Activated CD4-positive, alpha-beta T cell treated with anti-CD3 and anti-CD28 coated beads, Interleukin-2, amount 10 ng/mL, durations not matched to agents 7 days and 5 days (primary cell): ENCODE data around the gene KMT5C. TPM values are rescaled to one million over a fixed set of nuclear protein-coding genes. Genes with fewer than 3 reads are reported as not detected.
A peak's percentile ranks its signal among the peaks of the same experiment; 100 is the strongest.

Experiments used
- CTCF ChIA-PET: fragments of 350-600 bp; sonication (Branson Sonifier 250); formaldehyde crosslinking; loops from one replicate; lab custom pipeline; 2021; ENCODE audit warnings: antibody characterized with exemption; lab: Charles Lee
- POLR2A ChIA-PET: fragments of 350-600 bp; sonication (Branson Sonifier 250); formaldehyde crosslinking; loops from one replicate; lab custom pipeline; 2021; ENCODE audit warnings: antibody characterized with exemption; lab: Charles Lee
- DNase-seq: peaks from one replicate; pipeline ENCODE4 v3.0.0-alpha.2; 2020
- H3K27ac Mint-ChIP-seq: one replicate; pipeline ENCODE4 v1.8.0; 2021; ENCODE audit warnings: mild to moderate bottlenecking, moderate library complexity, mixed read lengths
- H3K27me3 Mint-ChIP-seq: one replicate; pipeline ENCODE4 v1.8.0; 2021; ENCODE audit warnings: mixed read lengths
- H3K36me3 Mint-ChIP-seq: one replicate; pipeline ENCODE4 v1.8.0; 2021; ENCODE audit warnings: low read depth, mixed read lengths
- H3K4me1 Mint-ChIP-seq: one replicate; pipeline ENCODE4 v1.8.0; 2021; ENCODE audit warnings: mixed read lengths
- H3K4me3 Mint-ChIP-seq: one replicate; pipeline ENCODE4 v1.8.0; 2021; ENCODE audit warnings: mild to moderate bottlenecking, moderate library complexity, mixed read lengths
- H3K9me3 Mint-ChIP-seq: one replicate; pipeline ENCODE4 v1.8.0; 2021; ENCODE audit warnings: mixed read lengths
- total RNA-seq, 2 experiments: library from RNA; stranded (reverse); gene quantifications; one replicate each; pipeline ENCODE4 v1.2.3, GENCODE V29; 2021

KMT5C gene
- total RNA-seq, result 10 to 100 TPM; 21.7 to 28.3 TPM

DNA sequence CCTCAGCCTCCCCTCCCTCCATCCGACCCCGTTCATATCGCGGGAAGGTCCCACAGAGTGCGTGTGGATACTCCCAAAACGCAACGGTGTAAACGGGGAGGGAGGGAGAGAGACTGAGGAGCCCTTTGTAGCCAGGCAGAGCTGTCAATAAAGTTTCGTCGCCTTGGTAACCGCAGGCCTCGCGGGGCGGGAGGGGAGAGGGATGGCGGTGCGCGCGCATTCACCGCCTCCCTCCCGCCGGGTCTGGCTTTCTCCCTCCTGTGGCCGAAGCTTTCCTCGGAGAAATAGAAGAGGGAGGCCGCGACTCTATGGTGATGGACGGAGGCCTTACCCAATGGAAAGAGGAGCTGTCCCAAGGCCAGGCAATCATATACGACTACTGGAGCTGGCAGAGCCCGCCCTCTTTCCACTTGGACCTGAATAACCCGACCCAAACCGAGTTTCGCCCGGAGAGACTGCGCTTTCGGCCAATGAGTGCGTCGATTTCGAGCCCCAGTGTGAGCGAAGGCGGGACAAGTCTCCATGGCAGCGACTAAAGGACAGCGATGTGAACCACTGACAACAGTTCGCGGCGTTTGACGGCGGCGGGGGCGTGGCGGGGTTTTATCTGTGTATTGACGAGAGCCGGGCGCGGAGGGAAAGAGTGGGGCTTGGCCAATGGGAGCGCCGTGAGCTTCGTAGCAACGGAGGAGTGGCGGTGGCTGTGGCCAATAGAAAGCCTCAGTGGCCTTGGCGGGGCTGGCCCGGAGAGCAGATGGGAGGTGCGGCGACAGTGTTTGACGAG lies at the start of gene KMT5C:
KMT5C (plus strand) TSS at position 772 of the 784 bp plus-strand sequence. CDS start 2,061 bp downstream, outside the sequence.
- POLR2A ChIA-PET, result interaction anchor here (0.5 to 1.1 kb wide), 8 partner anchors 10 to 1202 kb away, joined by 3 to 4 read pairs (median 3); partner anchors contain the start of genes CNOT3 and UBE2S
- Mint-ChIP-seq H3K27me3 (peaks cover 10% of the 10 kb centered on the region), H3K36me3 (peaks cover 2% of the 10 kb centered on the region), H3K4me3 (peak within 1 kb of the TSS; percentile 90), H3K27ac (peak within 1 kb of the TSS; percentile 96), H3K9me3 (no peaks in the 10 kb centered on the region), H3K4me1 (peaks cover 22% of the 10 kb centered on the region)
- DNase-seq, result peak; percentile 100
- CTCF ChIA-PET, result interaction anchor here (0.6 to 1.5 kb wide), 13 partner anchors 9 to 137 kb away, joined by 3 to 9 read pairs (median 4); partner anchors contain the start of genes TMEM150B and UBE2S

DNA sequence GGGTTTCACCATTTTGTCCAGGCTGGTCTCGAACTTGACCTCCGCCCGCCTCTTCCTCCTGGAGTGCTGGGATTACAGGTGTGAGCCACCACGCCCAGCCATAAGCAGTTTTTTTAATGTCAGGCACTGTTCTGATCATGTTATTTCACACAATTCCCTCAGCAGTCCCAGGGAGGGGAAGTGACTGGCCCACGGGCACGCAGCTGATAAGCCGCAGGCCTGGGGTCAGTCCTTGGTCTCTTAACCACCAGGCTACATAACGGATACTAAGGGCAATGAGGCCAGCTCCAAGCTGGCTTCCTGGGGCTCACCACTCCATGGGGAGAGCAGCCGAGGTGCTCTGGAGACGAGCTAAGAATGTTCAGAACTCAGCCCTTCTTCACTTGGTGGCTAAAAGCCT lies 42.4 kb upstream of the KMT5C start:
- H3K36me3 Mint-ChIP-seq, result no peaks in the 10 kb centered on the region
- POLR2A ChIA-PET, result no interaction called here
- H3K27me3 Mint-ChIP-seq, result peaks cover 3% of the 10 kb centered on the region

DNA sequence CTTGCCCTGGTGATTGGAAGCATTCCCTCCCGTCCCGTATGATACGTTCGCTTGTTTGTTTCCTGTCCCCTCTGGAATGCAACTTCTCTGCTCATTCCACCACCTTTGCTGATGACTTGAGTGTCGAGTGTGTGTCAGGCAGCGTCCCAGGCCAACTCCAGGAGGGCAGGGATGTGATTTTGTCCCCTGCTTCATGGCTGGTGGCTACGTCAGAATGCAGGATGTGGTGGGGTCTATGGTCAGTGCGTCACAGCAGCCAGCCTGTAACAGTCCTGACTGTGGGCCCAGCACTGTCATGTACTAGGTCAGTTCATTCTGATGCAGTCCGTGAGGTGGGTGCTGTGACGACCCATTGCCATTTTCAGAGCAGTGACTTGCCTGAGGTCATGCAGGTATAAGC lies 39.7 kb upstream of the KMT5C start:
- CTCF ChIA-PET, result no interaction called here
- POLR2A ChIA-PET, result no interaction called here
- peaks cover 3% of the 10 kb centered on the region for H3K27me3 Mint-ChIP-seq
- H3K9me3 Mint-ChIP-seq, result no peaks in the 10 kb centered on the region
- H3K27ac Mint-ChIP-seq, result no peak overlapping the region
- H3K4me1 Mint-ChIP-seq, result peaks cover 9% of the 10 kb centered on the region
- no peaks in the 10 kb centered on the region for H3K36me3 Mint-ChIP-seq
- H3K4me3 Mint-ChIP-seq, result no peak overlapping the region
- DNase-seq, result no peak

More for the DNA sequence above, 42.4 kb upstream of the KMT5C start:
- Mint-ChIP-seq H3K4me3 (no peak overlapping the region), H3K4me1 (peaks cover 9% of the 10 kb centered on the region), H3K9me3 (no peaks in the 10 kb centered on the region), H3K27ac (no peak overlapping the region)
- DNase-seq, result no peak
- CTCF ChIA-PET, result no interaction called here

DNA sequence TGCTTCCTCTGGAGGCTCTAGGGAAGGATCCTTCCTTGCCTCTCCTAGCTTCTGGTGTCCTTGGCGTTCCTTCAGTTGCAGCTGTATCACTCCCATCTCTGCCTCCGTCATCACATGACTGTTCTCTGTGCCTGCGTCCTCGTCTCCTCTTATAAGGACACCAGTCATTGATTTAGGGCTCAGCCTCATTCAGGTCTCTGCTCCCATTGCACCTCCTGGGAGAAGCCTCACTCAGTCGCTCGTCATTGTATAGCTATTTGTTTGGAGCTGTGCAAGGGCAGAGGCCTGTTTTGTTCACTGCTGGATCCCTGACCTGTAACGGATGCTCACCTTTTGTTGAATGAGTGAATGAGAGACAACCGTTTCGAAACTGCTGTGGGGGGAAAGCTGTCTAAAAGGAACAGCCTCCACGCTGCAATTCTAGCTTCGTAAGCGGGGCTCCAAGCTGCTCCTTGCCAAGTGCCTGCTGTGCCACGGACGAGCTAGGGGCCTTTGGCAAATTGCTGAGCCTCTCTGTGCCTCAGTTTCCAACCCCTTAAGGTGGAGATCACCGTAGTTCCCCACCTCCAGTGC lies 38.7 kb upstream of the KMT5C start:
- no peak for DNase-seq
- POLR2A ChIA-PET, result interaction anchor here (1.0 kb wide), 1 partner anchor 38 kb away, joined by 3 read pairs; the partner anchor contains the start of gene KMT5C
- Mint-ChIP-seq H3K27me3 (peaks cover 3% of the 10 kb centered on the region), H3K4me3 (no peak overlapping the region), H3K9me3 (no peaks in the 10 kb centered on the region), H3K27ac (peak overlapping the region; percentile 94), H3K4me1 (peaks cover 13% of the 10 kb centered on the region), H3K36me3 (no peaks in the 10 kb centered on the region)
- CTCF ChIA-PET, result interaction anchor here (0.5 to 3.1 kb wide), 27 partner anchors 9 to 259 kb away, joined by 3 to 28 read pairs (median 3); partner anchors contain the start of genes HSPBP1, KMT5C, PPP6R1 and UBE2S

DNA sequence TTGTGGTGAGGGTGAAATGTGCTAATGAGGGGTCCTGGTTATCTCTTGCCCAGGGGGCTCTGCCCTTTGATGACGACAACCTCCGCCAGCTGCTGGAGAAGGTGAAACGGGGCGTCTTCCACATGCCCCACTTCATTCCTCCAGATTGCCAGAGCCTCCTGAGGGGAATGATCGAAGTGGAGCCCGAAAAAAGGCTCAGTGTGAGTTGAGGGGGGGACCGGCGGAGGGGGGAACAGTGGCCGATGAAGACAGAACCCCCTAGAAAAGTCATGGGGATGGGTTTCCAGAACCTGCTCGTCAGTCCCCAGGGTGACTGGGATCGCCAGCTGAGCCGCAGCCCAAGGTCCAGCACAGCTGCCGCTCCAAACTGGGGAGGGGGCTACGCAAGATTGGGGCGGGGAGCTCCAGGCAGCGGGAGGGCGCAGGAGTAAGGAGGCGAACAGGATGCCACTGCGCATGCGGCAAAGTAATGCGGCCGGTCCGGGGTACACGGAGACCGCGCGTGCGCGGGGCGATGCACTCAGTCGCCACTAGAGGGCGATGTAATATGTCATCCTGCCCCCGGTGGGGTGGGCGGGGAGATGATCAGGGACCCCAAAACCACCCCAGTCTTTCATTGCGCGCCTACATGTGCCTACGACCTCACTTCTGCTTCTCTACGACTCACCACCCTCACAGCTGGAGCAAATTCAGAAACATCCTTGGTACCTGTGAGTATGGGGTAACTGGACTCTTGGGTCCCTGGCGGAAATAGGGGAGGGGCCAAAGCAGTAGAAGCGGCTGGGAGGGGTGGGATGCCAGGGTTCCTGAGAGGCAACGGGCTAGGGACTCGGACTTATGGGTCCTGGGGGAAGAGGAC lies 38.0 kb upstream of the KMT5C start:
- ChIA-PET POLR2A (interaction anchor here (1.0 kb wide), 2 partner anchors 38 to 81 kb away, joined by 3 read pairs; partner anchors contain the start of gene KMT5C), CTCF (interaction anchor here (0.5 to 3.1 kb wide), 34 partner anchors 8 to 894 kb away, joined by 3 to 28 read pairs (median 3); partner anchors contain the start of genes HSPBP1, KMT5C, PPP6R1 and TMEM238)
- Mint-ChIP-seq H3K4me1 (peaks cover 15% of the 10 kb centered on the region), H3K9me3 (no peaks in the 10 kb centered on the region), H3K27me3 (peaks cover 3% of the 10 kb centered on the region), H3K36me3 (no peaks in the 10 kb centered on the region), H3K27ac (peak overlapping the region; percentile 94), H3K4me3 (peak overlapping the region; percentile 91)
- peak; percentile 95 for DNase-seq

DNA sequence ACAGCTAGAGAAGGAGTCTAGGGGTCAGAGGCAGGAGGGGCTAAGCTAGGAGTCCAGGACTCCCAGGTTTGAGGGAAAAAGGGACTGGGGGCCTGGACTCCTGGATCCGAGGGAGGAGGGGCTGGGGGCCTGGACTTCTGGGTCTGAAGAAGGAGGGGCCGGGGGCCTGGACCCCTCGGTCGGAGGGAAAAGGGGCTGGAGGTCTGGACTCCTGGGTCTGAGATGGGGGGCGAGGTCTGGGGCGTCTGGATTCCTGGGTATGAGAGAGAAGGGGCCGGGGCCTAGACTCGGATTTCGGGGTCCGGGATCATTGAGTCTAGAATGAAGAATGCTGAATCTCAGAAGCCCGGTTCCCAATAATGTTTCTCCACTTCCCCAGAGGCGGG lies 37.4 kb upstream of the KMT5C start:
- DNase-seq, result no peak
- Mint-ChIP-seq H3K27ac (peak overlapping the region; percentile 94), H3K27me3 (peaks cover 3% of the 10 kb centered on the region), H3K4me1 (peaks cover 15% of the 10 kb centered on the region), H3K36me3 (peaks cover 3% of the 10 kb centered on the region), H3K9me3 (no peaks in the 10 kb centered on the region), H3K4me3 (peak overlapping the region; percentile 91)
- ChIA-PET POLR2A (interaction anchor here (1.0 kb wide), 1 partner anchor 81 kb away, joined by 3 read pairs; no protein-coding TSS in a partner anchor), CTCF (interaction anchor here (0.5 to 3.1 kb wide), 14 partner anchors 10 to 322 kb away, joined by 3 to 28 read pairs (median 4); partner anchors contain the start of genes KMT5C, TMEM238 and ZNF784)

DNA sequence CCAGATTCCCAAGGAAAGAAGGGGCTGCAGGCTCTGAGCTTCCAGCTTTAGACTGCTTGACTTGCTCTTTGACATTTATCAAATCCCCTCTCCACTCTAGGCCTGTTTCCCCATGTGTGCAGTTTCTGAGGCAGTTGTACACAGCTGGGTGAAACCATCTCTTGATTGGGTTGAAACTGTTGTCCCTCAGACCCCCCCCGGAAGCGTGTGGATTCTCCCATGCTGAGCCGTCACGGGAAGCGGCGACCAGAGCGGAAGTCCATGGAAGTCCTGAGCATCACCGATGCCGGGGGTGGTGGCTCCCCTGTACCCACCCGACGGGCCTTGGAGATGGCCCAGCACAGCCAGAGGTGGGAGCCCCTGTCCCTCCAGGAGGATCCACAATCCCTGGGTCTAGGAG lies 36.2 kb upstream of the KMT5C start:
- H3K4me1 Mint-ChIP-seq, result peaks cover 15% of the 10 kb centered on the region
- no peaks in the 10 kb centered on the region for H3K9me3 Mint-ChIP-seq
- H3K4me3 Mint-ChIP-seq, result no peak overlapping the region
- no peak overlapping the region for H3K27ac Mint-ChIP-seq
- ChIA-PET POLR2A (no interaction called here), CTCF (interaction anchor here (1.4 to 3.1 kb wide), 2 partner anchors 11 to 80 kb away, joined by 5 to 28 read pairs; partner anchors contain the start of gene TMEM238)
- DNase-seq, result no peak
- peaks cover 3% of the 10 kb centered on the region for H3K27me3 Mint-ChIP-seq
- H3K36me3 Mint-ChIP-seq, result peaks cover 3% of the 10 kb centered on the region

DNA sequence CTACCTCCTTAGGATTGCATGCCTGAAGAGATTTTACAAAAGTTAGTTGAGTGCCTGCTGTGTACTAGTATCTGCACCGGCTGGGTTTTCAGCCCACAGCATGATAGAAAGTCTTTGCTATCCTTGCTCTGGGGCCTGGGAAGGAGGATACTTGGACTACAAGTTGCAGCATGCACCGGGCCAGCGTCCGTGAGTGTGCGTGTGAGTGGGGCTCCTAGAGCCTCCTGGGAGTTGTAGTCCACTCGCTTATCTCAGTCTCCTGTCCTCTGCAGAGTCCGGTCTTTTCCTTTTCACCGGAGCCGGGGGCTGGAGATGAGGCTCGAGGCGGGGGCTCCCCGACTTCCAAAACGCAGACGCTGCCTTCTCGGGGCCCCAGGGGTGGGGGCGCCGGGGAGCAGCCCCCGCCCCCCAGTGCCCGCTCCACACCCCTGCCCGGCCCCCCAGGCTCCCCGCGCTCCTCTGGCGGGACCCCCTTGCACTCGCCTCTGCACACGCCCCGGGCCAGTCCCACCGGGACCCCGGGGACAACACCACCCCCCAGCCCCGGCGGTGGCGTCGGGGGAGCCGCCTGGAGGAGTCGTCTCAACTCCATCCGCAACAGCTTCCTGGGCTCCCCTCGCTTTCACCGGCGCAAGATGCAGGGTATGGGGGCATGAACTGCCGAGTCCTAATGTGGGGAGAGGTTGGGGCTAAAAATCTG lies 35.2 kb upstream of the KMT5C start:
- POLR2A ChIA-PET, result no interaction called here
- no peak overlapping the region for H3K4me3 Mint-ChIP-seq

DNA sequence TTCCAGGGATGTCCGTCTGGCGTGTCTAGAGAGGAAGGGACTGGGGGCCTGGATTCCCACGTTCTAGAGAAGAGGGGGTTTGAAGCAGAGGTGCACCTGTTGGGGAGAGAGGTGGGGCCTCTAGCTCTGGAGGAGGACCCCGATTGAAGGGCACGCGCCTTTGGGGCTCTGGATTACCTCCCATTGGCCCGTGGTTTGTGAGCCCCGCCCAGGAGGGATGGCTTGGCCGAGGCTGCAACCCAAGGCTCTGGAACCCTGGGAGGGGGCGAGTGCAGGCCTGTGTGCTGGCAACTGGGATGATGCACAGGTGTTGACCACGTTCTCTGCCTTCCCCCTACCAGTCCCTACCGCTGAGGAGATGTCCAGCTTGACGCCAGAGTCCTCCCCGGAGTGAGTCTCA lies 34.7 kb upstream of the KMT5C start:
- H3K9me3 Mint-ChIP-seq, result no peaks in the 10 kb centered on the region
- peaks cover 15% of the 10 kb centered on the region for H3K4me1 Mint-ChIP-seq
- CTCF ChIA-PET, result interaction anchor here (1.4 to 2.8 kb wide), 2 partner anchors 13 kb away, joined by 3 to 9 read pairs; no protein-coding TSS in a partner anchor
- POLR2A ChIA-PET, result no interaction called here
- H3K27me3 Mint-ChIP-seq, result no peaks in the 10 kb centered on the region
- peaks cover 3% of the 10 kb centered on the region for H3K36me3 Mint-ChIP-seq
- no peak overlapping the region for H3K4me3 Mint-ChIP-seq
- no peak overlapping the region for H3K27ac Mint-ChIP-seq
- no peak for DNase-seq

More for the DNA sequence above, 35.2 kb upstream of the KMT5C start:
- H3K27ac Mint-ChIP-seq, result no peak overlapping the region
- CTCF ChIA-PET, result no interaction called here
- H3K36me3 Mint-ChIP-seq, result peaks cover 3% of the 10 kb centered on the region
- peak; percentile 39 for DNase-seq
- H3K27me3 Mint-ChIP-seq, result no peaks in the 10 kb centered on the region
- peaks cover 15% of the 10 kb centered on the region for H3K4me1 Mint-ChIP-seq
- H3K9me3 Mint-ChIP-seq, result no peaks in the 10 kb centered on the region

DNA sequence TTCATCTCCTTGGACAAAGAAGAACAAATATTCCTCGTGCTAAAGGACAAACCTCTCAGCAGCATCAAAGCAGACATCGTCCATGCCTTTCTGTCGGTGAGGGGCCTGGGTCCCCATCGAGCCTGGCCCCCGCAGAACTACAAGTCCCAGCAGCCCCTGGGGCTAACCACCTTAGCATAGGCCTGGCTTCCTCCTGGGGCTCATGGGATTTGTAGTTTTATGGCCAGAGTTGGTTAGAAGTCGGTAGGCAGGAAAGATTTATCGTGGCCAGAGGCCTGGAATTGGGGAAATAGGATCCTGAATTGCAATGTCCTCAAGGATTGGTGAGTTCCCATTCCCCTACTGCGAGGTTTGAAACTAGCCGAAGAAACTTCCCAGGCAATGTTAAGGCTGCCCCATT lies 34.2 kb upstream of the KMT5C start:
- POLR2A ChIA-PET, result no interaction called here
- Mint-ChIP-seq H3K4me1 (peaks cover 15% of the 10 kb centered on the region), H3K9me3 (no peaks in the 10 kb centered on the region), H3K27ac (peak overlapping the region; percentile 55), H3K4me3 (no peak overlapping the region), H3K36me3 (peaks cover 3% of the 10 kb centered on the region), H3K27me3 (no peaks in the 10 kb centered on the region)
- DNase-seq, result peak; percentile 63
- CTCF ChIA-PET, result interaction anchor here (1.4 to 2.8 kb wide), 2 partner anchors 12 to 13 kb away, joined by 3 to 9 read pairs; no protein-coding TSS in a partner anchor

DNA sequence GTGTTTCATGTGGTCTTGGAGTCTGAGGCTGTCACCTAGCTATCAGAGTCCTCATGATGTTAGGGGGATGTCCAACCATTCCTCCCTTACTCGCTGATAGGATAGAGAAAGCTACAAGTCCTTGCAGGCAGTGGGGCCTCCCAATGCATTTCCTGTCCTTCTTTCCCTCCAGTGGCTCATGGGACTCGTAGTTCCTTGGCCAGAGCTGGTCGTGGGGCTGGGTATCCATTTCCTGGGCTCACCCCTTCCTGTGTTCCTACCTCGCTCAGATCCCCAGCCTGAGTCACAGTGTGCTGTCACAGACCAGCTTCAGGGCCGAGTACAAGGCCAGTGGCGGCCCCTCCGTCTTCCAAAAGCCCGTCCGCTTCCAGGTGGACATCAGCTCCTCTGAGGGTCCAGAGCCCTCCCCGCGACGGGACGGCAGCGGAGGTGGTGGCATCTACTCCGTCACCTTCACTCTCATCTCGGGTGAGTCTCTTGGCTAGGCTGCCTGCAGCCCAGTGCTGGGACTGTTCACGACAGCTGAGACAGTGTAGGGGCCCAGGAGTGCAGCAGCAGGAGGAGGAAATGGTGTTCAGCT lies 33.6 kb upstream of the KMT5C start:
- peaks cover 15% of the 10 kb centered on the region for H3K4me1 Mint-ChIP-seq
- ChIA-PET POLR2A (interaction anchor here (0.7 kb wide), 1 partner anchor 102 kb away, joined by 3 read pairs; the partner anchor contains the start of gene UBE2S), CTCF (interaction anchor here (0.5 to 2.8 kb wide), 3 partner anchors 12 to 25 kb away, joined by 3 to 9 read pairs (median 3); no protein-coding TSS in a partner anchor)
- no peaks in the 10 kb centered on the region for H3K9me3 Mint-ChIP-seq
- no peak overlapping the region for H3K4me3 Mint-ChIP-seq
- no peaks in the 10 kb centered on the region for H3K27me3 Mint-ChIP-seq
- H3K36me3 Mint-ChIP-seq, result peaks cover 3% of the 10 kb centered on the region
- no peak for DNase-seq
- no peak overlapping the region for H3K27ac Mint-ChIP-seq
